HEK293 (cell line): Measurements from ENCODE around the gene PHF5A.

Experiments
- MZF1 ChIP-seq: fragments of 450-650 bp; formaldehyde crosslinking; IDR thresholded peaks from 2 replicates; pipeline ENCODE4 v1.5.1; 2017; ENCODE audit warnings: missing biosample characterization, missing genetic modification characterization, borderline replicate concordance
- ZFP37 ChIP-seq: fragments of 450-650 bp; formaldehyde crosslinking; IDR thresholded peaks from 2 replicates; pipeline ENCODE4 v1.5.1; 2016; ENCODE audit warnings: missing biosample characterization, missing genetic modification characterization
- ZNF10 ChIP-seq: fragments of 450-650 bp; formaldehyde crosslinking; IDR thresholded peaks from 2 replicates; pipeline ENCODE4 v1.5.1; 2017; ENCODE audit warnings: missing biosample characterization, missing genetic modification characterization
- ZNF274 ChIP-seq, 2 experiments: fragments of 200-500 bp in 1 of 2; fragments of 450-650 bp in 1 of 2; sonication (Bioruptor generic) in 1 of 2; formaldehyde crosslinking in 1 of 2; IDR thresholded peaks; 2 replicates each; pipeline versions ENCODE4 v1.5.1 to v1.6.1; 2014 to 2016; ENCODE audit warnings: borderline replicate concordance in 1 of 2, inconsistent platforms in 1 of 2, low read length in 1 of 2, missing biosample characterization in 1 of 2, missing genetic modification characterization in 1 of 2
- ZNF416 ChIP-seq: fragments of 450-650 bp; formaldehyde crosslinking; IDR thresholded peaks from 2 replicates; pipeline ENCODE4 v1.5.1; 2016; ENCODE audit warnings: missing biosample characterization, missing genetic modification characterization
- ZNF521 ChIP-seq: fragments of 450-650 bp; formaldehyde crosslinking; IDR thresholded peaks from 2 replicates; pipeline ENCODE4 v1.5.1; 2017; ENCODE audit warnings: missing biosample characterization, mild to moderate bottlenecking, missing genetic modification characterization
- ZNF624 ChIP-seq: fragments of 450-650 bp; formaldehyde crosslinking; IDR thresholded peaks from 2 replicates; pipeline ENCODE4 v1.5.1; 2017; ENCODE audit warnings: missing biosample characterization, missing genetic modification characterization
- ZNF707 ChIP-seq: fragments of 450-650 bp; formaldehyde crosslinking; IDR thresholded peaks from 2 replicates; pipeline ENCODE4 v1.5.1; 2016; ENCODE audit warnings: missing biosample characterization, missing genetic modification characterization
- TF ChIP-seq, protein P1 (sequence below): fragments of 450-650 bp; formaldehyde crosslinking; IDR thresholded peaks from 2 replicates; pipeline ENCODE4 v1.5.1; 2016; ENCODE audit warnings: missing biosample characterization, missing genetic modification characterization

GRCh38 chr22:41481925-41482318 lies 13.4 kb upstream of the PHF5A start:
- no peak for TF ChIP-seq ZNF274 (IDR thresholded peaks at IDR 0.05; ENCODE audit: low read length)
- no peak for TF ChIP-seq ZNF274 (tag by site-specific recombination; IDR thresholded peaks at IDR 0.05; ENCODE audit: borderline replicate concordance)
- no peak for TF ChIP-seq ZNF10
- TF ChIP-seq, protein P1, sequence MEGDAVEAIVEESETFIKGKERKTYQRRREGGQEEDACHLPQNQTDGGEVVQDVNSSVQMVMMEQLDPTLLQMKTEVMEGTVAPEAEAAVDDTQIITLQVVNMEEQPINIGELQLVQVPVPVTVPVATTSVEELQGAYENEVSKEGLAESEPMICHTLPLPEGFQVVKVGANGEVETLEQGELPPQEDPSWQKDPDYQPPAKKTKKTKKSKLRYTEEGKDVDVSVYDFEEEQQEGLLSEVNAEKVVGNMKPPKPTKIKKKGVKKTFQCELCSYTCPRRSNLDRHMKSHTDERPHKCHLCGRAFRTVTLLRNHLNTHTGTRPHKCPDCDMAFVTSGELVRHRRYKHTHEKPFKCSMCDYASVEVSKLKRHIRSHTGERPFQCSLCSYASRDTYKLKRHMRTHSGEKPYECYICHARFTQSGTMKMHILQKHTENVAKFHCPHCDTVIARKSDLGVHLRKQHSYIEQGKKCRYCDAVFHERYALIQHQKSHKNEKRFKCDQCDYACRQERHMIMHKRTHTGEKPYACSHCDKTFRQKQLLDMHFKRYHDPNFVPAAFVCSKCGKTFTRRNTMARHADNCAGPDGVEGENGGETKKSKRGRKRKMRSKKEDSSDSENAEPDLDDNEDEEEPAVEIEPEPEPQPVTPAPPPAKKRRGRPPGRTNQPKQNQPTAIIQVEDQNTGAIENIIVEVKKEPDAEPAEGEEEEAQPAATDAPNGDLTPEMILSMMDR, result no peak
- TF ChIP-seq ZFP37 (tag by site-specific recombination), result no peak
- no peak for TF ChIP-seq ZNF416 (tag by site-specific recombination)
- TF ChIP-seq ZNF521, result no peak
- no peak for TF ChIP-seq ZNF624 (tag by site-specific recombination)
- TF ChIP-seq ZNF707 (tag by site-specific recombination), result no peak
- no peak for TF ChIP-seq MZF1 (tag by site-specific recombination)
